CD4-positive, alpha-beta T cell treated with Interleukin-4 for 1 hour (primary cell): Measurements from ENCODE around the gene CA5A.

Source experiments
- DNase-seq, 2 donors: peaks; one replicate each; pipeline ENCODE4 v3.0.0-alpha.2; 2020 to 2022

The CA5A gene

DNA sequence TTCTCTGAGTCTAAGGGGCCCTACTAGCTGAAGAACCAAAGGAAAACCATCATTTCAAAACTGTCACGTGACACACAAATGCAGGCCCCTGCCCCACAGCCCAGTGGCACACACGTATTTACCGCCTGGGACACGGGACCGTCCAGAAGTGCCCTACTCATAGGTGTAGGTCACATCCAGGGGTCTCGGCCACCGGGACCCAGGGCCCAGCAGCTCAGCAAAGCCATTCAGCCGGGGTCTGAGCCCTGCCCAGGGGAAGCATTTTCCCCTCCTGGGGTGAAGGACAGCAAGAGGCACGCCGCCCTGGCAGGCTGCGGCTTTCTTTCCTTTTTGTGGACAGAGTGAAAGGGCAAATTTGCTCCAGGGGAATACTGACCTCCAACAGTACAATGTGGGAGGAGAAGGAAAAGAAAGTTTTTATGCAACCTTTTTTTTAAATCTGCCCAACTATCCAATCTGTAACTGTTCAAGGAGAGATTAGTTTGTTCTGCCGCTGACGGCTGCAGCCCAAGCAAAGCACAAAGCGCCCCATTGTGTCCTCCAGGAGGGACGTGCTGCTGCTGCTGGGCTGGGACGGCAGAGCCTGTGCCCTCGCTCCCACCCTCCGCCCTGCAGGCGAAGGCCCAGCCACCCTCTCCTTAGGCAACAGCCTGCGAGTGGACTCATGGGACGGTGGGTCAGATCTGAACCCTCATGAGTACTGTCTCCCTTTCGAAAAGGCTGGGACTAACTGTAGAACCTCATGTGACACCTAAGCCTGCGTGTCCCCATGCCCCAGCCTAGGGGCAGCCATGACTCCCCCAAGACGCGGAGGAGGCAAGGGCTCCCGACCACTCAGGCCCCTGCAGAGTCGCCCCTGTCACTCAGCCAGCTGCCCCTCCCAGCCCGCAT, 88.3 kb downstream of the CA5A start:
- no peak for DNase-seq

DNA sequence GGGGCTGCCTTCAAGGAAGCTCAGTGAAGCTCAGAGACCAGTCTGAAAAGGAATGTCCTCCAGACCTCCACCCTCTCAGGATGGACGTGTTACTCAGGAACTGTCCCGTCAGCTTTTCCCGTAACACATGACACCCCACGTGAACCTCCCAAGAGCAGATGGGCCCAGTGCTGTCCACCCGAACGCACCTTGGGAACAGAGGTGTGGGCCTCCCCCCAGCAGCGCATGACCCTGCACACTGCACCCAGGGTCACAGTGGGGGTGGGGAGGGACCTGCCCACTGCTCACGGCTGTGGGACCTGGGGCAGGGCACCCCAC, 88.9 kb downstream of the CA5A start:
- no peak for DNase-seq

DNA sequence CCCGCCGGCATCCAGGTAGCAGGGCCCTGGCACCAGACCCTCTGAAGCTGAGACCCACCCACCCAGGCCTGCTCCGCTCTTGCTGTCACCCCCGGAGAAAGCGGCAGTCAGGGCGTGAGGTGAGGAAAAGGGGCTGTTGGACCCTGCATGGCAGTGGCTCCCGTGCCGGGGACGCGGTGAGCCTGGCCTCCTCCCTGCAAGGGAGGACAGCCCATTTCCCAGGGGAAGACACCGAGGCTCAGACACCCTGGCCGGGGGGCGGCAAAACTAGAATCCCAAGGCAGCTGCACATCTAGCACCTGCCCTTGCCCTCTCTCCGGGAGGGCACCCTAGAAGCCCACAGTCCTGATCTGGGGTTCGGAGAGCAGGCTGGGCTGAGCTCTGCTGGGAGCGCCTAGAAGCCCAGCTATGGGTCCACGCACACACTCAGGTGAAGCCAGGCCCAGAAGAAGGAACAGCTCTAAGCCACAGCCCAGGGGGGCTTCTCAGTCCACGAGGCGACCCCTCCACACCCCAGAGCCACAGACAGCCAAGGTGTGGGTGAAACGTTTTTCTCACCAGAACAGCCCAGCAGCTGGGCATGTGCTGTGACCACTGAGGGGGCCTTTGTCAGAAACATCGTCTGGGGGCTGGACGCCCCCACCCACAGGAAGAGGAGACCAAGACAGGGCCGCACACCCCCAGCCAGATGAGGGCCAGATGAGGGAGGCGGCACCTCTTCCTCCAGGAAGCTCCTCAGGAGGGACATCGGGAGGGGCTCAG, 89.4 kb downstream of the CA5A start:
- DNase-seq, result no peak

DNA sequence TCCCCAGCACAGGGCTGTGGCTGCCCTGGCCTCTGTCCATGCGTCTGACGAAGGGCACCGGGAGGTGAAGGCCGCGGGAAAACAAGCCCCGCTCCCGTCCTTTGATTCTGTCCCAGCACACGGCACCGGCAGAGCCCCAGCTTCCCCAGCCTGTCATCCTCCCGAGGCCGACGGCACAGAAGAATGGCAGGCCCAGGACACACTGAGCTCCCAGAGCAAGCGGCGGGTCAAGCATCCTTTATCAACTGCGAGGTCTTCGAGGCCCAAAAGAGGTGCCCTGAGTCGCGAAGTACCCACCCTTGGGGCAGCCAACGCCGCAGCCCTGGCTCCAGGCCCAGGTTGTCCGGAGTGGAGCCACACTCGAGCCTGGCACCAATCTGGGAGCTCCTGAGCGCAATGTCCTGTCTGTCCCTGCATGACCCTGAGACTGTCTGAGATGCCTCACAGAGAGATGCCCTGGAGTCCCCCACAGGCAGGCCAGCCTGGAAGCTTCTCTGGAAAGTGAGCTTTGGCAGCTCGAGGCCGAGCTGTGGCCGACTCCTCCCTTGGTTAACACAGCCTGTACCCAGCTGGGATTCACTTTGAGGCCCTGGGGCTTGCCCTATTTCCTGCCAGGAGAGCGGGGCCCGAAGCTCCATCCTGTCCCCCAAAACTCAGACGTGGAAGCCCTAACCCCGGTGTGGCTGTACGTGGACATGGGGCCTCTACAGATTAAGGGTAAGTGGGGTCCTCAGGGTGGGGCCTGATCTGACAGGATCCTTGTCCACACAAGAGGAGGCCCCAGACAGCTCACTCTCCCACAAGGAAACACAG, 90.3 kb downstream of the CA5A start:
- DNase-seq, result no peak

DNA sequence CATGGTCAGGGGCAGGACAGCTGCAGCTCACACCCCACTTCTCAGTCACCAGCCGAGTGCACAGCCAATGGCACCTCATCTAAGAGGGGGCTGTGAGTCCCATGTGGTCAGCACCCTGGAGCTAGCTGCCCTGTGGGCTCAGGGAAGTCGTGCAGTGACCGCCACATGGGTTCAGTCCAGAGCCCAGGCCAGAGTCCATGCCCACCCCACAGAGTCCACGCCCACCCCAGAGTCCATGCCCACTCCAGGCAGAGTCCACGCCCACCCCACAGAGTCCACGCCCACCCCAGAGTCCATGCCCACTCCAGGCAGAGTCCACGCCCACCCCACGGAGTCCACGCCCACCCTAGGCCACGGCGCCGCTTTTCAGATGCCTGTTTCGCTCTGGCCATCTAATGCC, 91.1 kb downstream of the CA5A start:
- DNase-seq, result no peak

DNA sequence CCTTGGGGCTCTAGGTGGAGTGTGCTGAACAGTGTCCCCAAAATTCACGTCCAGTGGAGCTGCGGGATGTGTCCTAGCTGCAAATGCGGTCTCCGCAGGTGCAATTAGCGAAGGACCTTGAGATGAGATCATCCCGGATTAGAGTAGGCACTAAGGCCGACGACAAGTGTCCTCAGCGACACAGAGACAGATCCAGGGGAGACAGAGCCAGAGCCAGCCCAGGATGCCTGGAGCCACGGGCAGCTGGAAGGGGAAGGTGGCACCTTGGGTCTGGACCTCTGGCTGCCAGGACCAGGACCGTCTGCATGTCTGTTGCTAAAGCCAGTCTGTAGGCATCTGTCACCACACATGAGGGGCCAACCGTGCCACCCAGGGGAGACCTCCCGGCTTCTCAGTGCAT, 91.5 kb downstream of the CA5A start:
- DNase-seq, result no peak

DNA sequence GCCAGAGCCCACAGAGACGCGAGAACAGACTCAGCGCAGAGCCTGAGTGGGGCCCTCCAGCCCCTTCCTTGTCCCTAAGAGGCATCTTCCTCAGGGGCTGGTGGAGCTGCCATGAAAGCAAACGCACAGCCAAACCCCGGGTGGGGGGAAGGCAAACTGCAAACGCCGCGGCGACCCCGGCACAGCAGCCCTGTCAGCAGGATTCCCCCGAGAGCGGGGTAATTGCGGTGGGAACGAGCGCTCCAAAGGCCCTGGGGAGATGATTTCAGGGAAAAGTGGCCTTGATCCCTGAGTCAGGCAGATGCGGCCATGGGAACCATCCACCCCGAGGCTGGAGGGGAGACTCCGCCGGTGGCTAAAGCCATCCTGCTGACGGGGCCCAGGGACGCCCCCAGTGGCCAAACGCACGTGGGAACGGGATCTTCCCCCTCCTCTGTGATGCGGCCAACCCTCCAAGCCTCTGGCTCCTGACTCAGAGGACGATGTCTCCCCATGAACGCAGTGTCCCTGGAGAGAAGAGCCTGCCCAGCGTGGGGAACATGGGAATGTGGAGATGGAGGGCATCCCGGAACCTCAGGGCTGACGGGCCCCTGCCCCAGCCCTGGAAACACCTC, 92.1 kb downstream of the CA5A start:
- DNase-seq, result no peak

DNA sequence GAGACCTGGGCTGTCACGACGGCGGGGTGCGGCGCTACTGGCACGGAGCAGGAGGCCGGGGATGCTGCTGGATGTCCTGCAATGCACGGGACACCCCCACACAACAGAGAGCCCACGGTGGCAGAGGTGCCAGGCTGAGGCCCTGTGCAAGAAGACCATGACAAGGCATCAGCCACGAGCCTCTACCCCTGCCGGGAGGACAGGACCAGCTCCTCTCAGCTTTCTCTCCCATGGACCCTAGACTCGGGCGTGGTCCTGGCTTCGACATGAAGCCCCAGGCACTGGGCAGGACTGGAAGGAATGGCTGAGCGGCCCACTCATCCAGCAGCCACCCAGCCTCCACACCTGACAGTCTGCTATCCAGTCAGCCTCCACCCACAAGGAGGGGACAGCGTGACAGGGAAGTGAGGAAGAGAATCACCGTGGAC, 92.6 kb downstream of the CA5A start:
- DNase-seq, result no peak

DNA sequence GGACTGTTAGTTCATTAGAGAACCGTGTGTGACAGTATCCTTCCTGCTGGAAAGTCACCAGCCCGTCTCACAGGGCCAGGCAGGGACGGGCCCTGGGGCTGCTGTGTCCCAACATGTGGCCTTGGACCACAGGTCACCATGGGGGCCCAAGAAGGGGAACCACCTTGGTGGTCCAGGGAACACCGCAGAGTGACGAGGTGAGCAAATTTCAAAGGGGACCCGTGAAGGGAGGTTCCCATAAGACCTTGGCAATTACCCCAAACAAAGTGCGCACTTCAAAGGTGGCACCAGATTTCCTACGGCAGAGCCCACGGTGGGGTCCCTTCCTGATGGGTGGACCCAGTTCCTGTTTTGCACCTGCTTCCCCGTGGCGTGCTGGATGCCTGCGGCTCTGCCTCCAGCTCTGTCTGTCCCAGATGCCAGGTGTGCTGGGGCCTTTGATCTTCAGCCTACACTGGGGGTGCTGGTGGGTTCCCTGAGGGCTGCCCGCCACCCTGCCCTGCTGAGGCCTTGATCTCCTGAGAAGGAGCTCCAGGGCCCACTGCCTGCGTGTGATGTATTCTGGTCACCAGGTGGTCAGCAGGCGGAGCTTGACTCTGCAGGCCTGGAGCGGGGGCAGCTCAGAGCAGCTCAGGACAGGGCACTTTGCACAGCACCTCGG, 94.0 kb downstream of the CA5A start:
- no peak for DNase-seq

DNA sequence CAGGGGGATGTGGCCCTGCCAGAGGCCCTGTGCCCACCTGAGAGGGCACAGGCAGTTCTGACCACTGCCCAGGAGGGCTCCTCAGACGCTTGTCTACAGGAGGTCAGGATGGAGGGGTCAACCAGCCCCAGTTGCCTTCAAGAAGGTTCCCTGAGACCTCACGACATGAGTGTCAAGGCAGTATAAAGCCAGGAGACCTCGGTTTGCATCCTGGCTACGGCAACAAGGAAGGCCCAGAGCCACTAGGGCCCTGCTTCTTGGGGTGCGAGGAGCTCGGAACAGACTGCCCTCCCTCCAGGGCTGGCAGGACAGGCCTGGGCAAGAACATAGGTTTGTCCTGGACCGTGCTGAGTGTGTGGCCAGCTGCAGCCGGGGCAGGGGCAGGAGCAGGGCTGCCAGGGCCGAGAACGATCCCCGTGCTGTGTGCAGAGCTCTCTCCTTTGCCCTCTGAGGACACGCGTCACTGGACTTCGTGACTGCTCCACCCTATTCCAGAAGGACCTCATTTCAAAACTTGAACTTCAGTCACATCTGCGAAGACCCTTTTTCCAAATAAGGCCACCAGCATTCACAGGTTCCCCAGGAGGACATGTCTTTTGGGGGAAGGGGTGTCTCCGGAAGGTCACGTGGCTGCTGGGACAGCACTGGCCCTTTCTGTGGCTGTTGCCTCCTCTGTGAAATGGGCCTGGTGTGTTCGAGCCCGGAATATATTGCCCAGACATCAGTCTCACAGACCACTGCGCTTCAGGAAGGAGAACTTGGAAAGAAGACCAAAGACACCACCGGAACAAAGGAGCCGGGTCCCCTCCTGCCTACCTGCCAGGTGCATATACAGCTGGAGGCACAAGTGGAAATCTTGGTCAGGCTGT, 94.8 kb downstream of the CA5A start:
- DNase-seq, result no peak

DNA sequence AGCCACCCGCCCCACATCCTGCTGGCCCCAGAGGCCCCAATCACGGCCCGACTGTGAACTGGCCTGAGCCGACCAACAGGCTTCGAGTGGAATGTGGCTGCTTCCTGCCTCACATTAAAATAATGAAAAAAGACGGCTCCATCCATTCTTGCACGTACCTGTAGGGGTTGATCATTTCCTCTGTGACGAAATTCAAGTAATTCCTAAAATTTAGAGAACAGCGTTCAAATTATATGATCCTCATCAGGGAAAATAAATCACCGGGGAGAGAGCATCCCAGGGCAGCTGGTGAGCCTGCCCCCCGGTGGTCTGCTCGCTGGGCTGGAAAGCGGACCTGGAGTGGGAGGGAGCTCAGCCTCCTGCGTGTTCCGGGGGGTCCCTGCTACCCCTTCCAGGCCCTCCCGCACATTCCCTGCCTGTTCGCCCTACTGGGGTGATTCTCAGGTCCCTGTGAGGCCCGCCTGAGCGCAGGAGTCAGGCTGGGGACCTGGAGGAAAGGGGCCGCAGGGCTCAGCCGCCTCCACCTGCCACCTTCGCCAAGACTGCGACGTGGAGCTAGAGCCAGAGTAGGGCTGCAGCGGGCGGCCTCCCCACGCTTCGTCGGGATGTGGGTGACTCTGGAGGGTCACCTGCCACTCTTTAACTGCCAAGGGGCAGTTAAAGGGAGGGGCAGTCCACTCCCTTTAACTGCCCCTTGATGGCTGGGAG, 95.9 kb downstream of the CA5A start:
- DNase-seq, result no peak

DNA sequence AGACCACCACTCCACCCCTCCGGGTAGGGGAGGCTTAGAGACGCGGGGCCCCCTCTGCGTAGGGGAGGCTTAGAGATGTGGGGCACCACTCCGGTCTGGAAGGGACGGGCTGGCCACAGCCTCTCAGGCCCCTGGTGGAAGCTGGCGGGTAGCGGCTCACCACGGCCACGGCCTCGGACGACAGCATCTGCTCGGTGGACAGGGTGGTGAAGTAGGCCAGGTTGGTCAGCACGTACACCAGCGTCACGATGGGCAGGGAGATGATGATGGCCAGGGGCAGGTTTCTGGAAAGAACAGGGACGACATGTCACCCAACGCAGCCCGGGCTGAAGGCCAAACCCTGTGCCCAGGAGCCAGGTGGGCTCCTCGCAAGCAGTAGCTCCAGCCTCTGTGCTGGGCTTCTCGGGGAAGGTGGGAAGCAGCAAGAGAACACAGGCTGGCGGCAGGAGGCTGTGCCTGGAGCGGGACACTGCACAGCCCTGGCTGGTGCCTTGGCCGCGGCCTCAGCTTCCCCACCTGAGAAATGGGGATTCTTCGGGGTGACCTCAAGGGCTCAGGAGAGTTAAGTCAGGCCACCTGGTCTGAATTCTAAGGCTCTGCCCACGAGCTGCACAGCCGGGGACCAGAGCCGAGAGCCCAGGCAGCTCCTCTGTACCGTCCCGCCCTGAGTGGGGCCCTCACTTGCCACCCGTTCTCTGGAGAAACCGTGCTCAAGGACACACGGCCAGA, 96.6 kb downstream of the CA5A start:
- no peak for DNase-seq

DNA sequence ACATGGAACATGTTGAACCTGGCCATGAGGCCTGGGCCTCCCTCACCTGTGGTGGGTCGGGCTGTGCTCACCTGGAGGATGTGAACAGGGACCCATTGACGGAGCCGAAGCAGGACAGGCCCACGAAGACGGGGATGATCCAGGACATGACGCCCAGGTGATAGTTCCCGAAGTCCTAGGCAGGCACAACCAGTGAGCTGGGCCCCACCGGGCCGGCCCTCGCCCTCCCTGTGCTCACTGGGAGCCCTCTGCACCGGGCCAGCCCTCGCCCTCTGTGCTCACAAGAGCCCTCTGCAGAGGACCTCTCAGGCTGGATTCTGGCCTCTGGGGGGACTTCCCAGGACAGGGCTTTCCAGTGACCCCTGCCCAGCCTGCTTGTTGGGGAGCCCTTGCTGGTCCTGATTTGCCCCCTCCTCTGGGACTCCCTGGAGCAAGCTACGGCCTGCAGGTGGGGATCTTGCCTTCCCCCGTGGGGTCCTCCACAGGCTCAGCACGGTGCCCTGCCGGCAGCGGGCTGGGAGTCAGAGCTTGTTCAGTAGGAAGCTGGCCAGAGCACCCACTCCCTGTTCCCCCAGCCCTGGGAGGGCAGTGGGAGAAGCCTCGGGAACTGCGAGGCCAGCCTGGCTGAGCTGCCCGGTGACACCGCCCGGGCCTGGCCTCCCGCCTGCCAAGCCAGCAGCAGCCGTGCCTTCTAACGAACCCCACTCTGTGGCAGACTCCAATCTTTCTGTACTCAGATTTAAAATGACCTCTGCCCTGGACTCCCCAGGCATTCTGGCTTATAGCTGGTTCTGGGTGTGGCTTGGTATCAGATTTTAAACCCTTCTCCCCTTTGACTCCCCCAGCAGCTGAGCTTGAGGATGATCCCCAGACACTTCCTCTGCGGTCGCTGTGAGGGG, 97.4 kb downstream of the CA5A start:
- DNase-seq, result no peak
